Activated CD4-positive, alpha-beta T cell treated with anti-CD3 and anti-CD28 coated beads for 4 hours (primary cell): ENCODE measurements around the gene WWP2.

Experiments used
- DNase-seq, 2 donors: peaks; one replicate each; pipeline ENCODE4 v3.0.0-alpha.2; 2020

WWP2 gene

DNA sequence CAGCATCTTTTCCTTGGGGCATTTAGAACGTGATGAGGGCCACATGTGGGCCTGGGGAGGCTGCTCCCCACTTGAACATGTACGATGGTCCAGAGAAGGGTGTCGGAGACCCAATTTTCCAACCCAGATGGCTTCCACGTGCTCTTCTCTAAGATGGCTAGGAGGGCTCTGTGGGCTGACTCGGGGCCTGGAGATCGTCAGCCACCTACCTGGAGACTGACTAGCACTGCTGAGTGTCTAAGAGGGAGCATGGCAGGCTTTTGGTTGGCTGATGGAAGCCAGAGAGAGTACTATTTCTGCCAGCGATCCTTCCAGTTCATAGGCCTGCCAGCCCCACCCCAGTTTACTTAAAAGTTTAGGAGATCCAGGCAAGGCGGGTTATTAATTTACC, 128.8 kb downstream of the WWP2 start:
- no peak for DNase-seq

DNA sequence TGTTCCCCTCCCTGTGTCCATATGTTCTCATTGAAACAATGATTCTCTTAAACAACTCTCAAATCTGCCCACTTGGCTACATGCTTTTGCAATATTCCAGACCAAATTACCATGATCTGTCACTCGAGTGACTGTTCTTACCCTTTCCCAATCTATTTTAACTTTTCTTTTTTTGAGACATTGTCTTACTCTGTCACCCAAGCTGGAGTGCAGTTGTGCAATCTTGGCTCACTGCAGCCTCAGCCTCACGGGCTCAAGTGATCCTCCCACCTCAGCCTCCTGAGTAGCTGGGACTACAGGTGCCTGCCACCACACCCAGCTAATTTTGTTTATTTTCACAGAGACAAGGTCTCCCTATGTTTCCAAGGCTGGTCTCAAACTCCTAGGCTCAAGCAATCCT, 130.2 kb downstream of the WWP2 start:
- DNase-seq: no peak

DNA sequence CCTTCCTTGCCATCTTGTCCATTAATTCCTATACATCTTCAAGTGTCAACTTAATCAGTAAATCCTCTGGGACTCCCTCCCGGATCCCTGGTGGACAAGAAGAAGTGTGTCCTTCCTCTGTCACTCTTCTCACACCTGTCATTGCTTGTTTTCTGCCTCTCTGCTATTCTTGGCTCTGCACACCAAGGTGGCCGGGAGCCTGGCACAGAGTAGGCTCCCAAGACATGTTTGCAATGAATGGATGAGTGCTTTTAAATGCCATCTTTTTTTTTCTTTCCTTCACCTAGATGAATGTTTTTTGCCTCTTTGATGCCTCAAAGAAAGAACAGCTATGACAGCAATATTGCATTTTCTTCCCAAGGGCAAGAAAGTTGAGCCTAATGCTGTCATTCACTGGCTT, 131.0 kb downstream of the WWP2 start:
- no peak for DNase-seq

DNA sequence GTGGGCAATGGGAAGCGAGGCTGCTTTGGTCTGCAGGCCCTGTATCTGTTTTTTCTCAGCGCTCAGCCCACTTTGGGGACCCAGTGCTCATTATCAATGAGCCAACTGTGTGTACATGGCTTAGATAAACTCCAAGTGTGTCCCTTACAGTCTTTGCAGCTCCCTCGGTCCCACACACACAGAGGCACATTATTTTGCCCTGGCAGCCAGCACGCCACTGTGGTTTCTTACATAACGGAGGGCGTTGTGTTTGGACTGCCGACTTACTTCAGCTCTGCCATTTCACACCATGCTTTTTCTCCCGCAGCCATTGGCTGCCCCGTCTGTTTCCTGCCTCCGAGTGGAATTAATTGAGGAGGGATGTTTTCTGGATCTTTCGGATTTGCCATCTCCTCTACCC, 132.5 kb downstream of the WWP2 start:
- DNase-seq: no peak

DNA sequence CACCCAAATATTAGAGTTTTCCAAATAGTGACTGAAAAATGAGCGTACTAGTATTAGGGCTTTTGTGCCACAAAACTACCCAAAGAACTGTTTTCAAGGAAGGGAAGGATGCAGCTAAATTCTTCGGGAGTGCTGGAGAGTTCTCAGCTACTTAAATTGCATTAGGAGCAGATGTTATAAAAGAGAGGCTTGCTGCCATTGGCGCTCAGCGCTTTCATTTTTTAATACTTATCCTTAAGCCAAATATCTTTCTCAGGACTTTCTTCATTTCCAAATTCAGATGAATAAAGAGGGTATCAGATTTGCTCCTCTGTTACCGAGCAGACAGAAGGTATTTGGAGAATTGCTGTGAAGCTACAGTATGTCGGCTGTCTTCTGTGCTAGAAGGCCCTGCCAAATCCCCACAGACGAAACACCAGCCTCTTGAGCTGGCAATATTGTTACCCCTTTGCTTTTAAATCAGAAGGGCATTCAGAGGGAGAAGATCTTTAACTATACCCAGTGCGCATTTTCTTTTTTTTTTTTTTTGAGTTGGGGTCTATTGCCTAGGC, 141.8 kb downstream of the WWP2 start:
- no peak for DNase-seq

DNA sequence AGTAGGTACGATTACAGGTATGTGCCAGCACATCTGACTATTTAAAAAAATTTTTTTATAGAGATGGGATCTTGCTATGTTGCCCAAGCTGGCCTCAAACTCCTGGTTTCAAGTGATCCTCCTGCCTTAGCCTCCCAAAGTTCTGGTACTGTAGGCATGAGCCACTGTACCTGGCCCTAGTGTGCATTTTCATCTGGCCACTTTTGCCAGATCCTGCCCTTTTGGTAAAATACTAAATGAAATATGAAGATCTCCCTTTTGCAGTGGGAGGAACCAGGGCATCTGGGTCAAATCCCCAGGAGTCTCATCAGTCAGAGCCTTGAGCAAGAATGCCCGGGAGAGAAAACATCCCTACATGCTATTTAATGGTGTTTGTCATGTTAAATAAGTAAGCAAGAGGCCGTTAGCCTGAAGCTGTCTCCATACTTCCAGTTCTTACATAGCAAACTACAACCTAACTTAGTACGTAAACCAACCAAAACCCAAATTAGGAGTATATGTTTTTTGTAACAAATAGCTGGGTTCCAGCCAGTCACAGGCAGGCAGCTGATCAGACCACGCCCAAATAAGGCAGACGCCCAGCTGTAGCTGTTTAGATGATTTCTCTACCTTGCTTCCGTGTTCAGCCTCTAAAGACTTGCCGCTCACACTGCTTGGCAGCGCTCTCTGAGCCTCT, 142.5 kb downstream of the WWP2 start:
- DNase-seq: no peak

GRCh38 chr16:69905171-69905555, 143.0 kb downstream of the WWP2 start:
- no peak for DNase-seq

DNA sequence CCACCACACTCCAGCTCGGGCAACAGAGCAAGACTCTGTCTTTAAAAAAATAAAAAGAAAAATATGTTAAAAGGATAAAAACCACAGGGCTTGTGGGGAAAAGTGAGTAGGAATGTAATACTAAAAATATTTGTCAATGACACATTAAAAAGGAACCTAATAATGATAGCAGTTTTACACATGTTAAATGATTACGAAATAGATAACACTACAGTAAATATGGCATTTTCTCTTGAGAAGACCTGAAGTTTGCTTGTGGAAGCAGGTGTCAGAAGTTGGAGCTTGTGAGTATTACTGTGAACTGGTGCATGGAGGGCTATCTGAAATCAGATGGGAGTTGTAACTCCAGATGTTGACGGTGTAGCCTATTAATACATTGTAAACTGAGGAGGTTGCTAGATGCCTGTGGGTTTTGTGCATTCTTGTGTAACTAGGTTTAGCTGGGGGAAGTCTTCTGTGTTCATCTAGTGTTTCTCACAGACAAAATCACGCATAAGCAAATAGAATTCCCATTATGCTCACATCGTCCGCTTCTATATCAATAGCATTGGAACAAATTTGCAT, 144.8 kb downstream of the WWP2 start:
- DNase-seq: no peak

GRCh38 chr16:69909043-69909442, 146.9 kb downstream of the WWP2 start:
- DNase-seq: no peak

DNA sequence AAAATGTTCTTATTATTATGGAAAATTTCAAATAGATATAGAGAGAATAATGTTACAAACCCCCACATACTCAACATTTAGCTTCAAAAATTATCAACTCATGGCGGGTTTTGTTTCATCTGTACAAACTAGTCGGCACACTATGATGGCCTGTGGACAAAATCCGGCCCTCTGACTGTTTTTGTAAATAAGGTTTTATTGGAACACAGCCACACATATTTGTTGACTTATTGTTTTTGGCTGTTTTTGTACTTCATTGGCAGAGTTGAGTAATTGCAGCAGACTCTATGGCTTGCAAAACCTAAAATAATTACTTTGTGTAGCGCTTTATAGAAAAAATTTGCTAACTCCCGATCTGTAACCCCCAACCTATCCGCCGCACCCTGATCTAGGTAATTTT, 147.6 kb downstream of the WWP2 start:
- DNase-seq: no peak

- DNase-seq: no peak
Measured at GRCh38 chr16:69910964-69911363, 148.8 kb downstream of the WWP2 start.

DNA sequence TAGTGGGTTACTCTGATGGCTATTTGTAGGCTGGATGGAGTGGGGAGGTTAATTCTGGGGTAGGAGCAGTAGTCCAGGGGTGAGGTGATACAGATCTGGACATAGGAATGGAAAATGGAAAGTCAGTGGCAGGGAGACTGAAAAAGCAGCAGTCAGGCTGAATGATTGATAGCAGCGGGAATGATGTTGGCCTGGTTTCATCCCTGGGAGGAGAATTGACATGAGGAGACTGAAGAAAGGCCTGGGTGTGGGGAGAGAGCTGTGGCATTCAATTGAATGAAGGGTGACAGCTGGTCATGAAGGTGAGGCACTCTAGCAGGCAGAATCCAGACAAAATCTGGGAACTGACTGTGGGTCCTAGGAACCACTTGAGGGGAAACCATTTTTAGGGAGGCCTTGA, 154.3 kb downstream of the WWP2 start:
- no peak for DNase-seq

DNA sequence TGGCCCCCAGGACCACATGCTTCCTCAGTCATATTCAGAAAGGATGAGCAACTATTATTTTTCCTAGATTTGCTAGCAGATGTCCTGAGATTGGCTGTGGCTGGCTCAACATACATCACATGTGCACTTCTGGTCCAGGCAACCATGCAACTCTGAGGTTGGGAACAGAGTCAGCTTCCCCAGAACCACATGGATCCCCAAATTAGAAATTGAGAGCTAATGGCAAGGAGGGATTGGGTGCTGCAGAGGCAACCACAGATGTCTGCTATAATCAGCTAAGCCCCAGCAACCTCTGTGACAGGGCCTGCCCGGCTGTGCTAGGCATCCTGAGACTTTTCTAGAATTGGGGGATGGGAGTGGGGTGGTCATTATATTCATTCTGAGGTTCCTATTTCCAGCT, 155.2 kb downstream of the WWP2 start:
- no peak for DNase-seq

- DNase-seq: no peak
Measured at GRCh38 chr16:69917739-69918138, 155.6 kb downstream of the WWP2 start.

DNA sequence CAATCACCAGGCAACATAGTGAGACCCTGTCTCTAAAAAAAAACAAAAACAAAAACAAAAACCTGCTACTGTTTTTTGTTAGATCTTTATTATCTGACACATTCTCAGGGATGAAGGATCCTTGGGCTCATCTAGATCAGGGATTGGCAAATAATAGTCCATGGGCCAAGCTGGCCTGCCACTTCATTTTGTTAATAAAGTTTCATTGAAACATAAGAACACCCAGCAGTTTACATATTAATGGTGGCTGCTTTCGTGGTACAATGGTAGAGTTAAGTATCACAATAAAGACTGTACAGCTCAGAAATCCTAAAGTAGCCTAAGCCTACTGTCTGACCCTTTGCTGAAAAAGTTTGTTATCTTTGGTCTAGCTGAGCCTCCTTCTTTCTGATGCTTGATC, 156.1 kb downstream of the WWP2 start:
- DNase-seq: no peak

GRCh38 chr16:69921127-69921526, 159.0 kb downstream of the WWP2 start:
- no peak for DNase-seq

- DNase-seq: no peak
Measured at GRCh38 chr16:69922200-69922599, 160.1 kb downstream of the WWP2 start.

DNA sequence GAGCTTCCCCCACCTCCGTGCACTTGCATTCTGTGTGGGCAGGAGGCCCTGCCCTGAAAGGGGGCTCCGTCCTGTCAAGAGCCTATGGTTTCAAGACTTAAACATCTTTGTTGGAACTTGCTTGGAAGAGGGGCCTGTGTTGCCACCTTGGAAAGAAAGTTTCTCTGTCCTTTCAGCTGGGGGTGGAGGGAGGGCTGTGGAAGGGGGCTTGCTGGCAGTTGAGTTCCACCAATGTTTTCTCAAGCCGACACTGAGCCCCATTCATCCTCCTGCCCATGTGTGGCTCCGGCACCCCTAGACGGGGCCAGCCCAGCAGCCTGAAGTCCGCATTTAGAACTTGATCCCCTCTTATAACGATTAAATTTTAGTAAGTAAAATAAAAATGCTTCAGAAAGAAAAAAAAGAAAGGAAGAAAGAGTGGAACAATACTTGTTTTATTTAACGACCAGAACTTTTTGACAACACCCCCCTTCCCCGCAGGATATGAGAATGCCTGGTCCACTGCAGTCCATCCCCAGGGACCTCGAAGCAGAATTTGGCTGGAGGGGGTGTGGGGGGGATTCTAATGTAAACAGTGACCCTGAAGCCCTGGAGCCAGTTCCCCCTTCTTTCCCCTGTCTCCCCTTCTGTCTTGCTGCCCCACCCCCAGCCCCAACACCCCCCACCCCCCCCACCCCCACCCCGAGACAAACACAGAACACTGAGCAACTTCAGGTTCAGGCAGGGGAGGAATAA, 162.1 kb downstream of the WWP2 start:
- DNase-seq: no peak

DNA sequence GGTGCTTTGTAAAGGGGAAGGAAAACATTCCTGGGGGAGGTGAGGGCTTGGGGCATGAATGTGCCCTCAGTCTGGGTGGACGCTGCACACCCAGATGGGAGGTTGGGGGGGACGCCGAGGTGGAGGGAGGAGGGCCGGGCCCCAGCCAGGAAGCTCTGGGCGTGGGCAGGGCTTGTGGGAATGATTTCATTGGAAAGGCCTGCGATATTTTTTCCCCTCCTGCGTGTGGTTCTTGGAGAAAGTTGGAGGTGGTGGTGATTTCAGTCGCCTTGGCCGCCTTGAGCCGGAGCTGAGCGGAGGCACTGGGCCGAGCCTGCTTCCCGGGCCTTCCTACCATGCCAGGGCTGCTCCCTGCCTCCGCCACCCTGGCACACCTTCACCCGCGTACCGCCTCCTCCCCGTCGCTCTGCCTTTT, 162.7 kb downstream of the WWP2 start:
- no peak for DNase-seq

DNA sequence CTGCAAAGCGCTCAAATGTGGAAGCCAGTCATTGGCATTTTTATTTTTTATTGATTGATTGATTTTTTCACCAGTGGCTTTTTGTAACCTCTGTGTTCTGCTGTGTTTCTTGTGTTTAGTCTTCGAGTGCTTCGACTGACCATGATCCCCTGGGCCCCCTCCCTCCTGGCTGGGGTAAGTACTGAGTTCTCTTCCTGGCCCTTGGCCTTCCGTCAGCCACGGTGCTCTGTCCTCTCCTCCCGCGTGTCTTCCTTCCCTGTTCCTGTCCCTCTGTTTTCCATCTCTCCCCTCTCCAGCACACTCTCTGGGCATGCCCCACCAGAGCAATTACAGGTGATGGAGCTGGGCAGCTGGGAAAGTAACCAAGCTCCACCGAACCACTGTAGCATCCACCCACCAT, 163.2 kb downstream of the WWP2 start:
- DNase-seq: no peak

DNA sequence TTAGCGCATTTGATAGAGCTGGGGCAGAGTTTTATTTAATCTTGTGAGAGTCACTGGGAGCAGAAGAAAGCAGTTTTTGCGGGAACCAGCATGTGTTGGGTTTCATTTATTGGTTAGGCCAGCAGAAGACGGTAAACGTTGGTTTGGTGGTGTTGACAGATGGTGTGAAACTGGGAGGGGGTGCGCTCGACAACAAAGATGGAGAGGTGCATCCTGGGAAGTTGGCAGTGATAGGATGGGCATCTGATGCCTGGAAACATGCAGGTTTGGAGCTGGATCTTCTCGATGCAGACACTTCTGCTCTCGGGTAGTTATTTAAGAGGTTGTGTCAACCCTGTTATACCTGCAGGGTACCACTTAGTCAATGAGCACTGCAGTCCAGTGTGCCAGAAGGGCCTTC, 164.1 kb downstream of the WWP2 start:
- DNase-seq: no peak

DNA sequence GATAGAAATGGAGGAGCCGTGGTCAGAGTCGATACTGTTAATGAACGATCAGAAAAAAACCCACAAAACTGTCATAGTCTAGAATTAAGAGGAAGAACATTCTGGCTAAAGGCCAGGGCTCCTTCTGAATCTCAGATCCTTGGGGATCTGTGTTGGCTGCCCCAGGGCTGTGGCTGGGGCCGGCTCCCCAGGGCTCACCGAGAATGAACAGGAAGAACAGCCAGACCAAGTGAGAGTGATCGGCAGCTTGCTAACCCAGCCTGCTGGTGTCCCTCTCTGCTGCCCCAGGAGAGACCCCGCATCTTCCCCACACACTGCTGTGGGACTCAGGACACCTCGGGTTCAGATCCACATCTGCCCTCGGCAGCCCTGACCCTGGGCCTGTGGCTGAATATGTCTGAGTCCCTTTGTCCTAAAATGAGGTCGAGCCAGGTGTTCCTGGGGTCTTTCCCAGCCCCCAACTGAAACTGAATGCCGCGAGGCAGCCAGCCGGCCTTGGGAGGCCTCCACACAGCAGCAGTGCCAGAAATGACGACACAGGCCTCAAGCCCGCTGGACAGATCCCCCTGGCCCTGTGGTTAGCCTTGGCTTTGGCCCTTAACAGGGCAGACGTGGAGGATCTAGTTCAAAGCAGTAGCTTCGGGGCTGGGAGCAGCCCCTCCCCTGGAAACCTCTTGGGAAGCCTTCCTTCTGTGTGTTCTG, 165.1 kb downstream of the WWP2 start:
- DNase-seq: no peak

DNA sequence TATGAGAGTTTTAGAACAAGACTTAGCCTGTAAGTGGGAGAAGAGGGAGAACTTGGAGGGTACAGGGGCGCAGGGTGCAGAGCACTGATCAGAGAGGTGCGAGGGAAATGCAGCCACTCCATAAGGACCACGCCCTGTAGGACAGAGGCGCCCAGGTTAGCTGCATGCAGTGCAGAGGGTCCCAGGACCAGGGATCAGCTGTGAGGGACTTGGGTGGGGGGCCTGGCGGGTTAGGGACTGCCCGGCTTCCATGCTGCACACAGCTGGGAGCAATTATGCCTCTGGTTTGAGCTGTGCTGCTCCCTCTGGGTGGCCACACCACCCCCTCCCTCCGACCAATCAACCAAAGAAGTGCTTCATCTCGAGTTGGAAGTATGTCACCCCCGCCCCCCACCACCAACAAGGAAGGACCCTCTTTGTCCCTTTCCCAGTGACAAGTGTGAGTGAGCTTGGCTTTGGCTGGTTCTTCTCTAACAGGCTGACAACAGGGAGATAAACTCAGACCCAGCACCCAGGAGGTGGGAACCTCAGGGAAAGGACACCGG, 166.8 kb downstream of the WWP2 start:
- DNase-seq: no peak
